ENCODE measurements around the gene IGF1R.

The IGF1R gene

GRCh38 chr15:98745650-98746374 is 97.5 kb downstream of the IGF1R start:
- DNase-seq (ENCODE audit: low read depth in 2 of 2): no peak

GRCh38 chr15:98746375-98747155 is 98.2 kb downstream of the IGF1R start:
- no peak for DNase-seq (ENCODE audit: low read depth in 2 of 2)

DNA sequence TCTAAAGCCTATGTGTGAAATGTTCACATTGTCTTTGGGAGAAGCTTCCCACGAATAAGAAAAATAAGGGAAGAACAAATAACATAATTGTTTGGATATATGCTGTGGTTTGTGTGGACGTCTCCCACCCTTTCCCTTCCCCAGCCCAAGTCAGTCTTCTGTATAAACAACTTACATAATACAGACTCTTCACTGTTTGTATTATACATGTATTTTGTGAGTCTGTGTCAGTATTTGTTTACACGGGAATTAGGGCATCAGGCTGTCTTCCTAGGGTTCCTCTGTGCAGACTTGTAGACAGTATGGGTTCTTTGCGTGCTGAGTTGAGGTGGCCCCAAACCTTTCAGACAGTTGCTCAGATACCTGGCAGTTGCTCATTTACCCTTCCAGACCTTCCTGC is 103.4 kb downstream of the IGF1R start:
- DNase-seq (ENCODE audit: low read depth in 2 of 2): no peak

DNA sequence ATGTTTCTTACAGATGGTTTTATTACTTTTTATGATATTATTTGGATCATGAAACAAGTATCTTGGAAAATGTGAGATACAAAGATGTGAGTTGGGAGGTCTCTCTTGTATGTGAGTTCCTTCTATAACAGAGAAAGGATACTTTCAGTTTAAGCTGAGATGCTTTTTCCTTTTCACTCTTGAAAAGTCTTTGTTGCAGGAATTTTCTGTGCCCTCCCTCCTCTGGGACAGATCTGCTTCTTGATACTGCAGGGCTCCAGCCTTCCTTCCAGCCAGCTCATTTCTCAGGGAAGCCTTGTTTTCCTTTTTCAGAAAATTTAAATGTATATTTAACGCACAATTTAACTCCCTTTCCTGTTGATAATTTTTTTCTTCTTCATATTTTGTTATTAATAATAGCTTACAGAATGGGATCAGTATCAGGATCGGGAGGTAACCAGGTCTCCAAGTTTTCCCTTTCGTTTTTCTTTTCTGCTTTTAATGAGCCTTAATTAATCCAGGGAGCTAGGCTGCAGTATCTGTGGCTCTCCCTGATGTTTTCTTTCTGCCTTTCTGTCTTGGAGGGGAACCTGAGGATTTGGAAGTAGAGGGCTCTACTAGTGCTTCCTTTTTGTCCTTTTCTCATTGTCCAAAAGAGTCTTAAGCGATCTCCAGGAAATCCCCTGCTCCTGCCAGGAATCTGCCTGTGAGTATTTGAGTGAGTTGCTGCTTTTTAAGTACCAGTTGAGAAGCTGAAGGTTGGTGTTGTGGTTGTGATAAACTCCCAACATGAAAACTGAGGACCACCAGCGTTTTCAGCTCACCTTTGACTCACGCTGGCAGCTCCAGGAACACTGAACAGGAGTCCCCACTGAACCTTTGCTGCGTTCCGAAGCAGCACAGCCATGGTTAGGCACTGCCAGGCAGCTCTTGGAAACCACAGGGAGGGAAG is 105.7 kb downstream of the IGF1R start:
- DNase-seq (ENCODE audit: low read depth in 2 of 2): no peak

DNA sequence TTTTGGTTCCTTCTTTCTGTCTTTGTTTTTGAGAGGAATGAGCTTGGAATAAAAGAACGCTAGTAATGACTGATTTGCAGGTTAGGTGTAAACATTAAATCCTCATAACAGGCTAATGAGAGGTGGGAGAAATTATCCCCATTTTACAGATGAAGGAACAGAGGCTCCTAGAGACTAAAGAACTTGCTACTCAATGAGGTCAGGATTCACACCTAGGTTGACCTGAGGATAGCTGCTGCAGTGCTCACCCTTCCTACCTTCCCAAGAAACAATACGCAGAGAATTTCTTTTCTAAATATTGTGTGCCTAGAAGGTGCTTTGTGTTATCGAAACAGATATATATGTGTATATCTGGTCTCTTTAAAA is 106.3 kb downstream of the IGF1R start:
- DNase-seq (ENCODE audit: low read depth in 2 of 2): no peak

DNA sequence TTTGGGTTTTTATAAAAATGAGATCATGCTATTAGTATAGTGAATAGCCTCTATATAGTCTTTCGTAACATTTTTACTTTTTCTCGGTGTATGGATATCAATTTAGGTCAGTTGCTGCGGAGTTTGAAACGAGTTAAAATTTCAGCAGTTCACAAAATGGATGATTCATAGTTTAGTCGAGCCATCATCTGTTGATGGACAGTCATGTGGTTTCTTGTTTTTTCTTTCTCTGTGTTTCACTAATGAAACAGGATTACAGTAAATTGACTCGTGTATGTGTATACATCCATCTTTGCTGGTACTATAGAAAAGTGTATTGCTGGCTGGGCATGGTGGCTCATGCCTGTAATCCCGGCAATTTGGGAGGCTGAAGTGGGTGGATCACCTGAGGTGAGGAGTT is 106.8 kb downstream of the IGF1R start:
- DNase-seq (ENCODE audit: low read depth in 2 of 2): no peak

- no peak for DNase-seq (ENCODE audit: low read depth in 2 of 2)
These were observed 107.4 kb downstream of the IGF1R start for GRCh38 chr15:98755781-98756180.

DNA sequence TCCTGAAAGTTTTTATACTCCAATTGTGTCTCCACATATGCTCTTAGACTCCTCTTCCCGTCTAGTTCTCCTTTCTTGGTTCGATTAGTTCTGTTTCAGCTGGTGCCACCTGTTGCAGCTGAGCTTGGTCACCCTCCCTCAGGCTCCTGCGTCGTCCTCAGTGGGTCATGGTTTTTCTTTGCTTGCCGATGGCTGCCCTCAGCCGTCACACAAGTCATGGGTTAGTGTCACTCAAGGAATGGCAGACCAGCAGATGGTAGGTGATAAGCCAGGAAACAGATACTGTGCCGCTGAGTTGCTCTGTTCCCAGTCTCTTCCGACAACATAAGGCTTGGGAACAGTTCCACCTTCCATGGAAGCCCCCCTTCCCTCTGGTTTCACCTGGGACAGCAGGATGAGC is 109.9 kb downstream of the IGF1R start:
- DNase-seq (ENCODE audit: low read depth in 2 of 2): no peak

- DNase-seq (ENCODE audit: low read depth in 2 of 2): no peak
These were observed 110.9 kb downstream of the IGF1R start for GRCh38 chr15:98759277-98759676.

- DNase-seq (ENCODE audit: low read depth in 2 of 2): no peak
These were observed 111.9 kb downstream of the IGF1R start for GRCh38 chr15:98760112-98760826.

- DNase-seq (ENCODE audit: low read depth in 2 of 2): no peak
These were observed 112.6 kb downstream of the IGF1R start for GRCh38 chr15:98760975-98761374.

DNA sequence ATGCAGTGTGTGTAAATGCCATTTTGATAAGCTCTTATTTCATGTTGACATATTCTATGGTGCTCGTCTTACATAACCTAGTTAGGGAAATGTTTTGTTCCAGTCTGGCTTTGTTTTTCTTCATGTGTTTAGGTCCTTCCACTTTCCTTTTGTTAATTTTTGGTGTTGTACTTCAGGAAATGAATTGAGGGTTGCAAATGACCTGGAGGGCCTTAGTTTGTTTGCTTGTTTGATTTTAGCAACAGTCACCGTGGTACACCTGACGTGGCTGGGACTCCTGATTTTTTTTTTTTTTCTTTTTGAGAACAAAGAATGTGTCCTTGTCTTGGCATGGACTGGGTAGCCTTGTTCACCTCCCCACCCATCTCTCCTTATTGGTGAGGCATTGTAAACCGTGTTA is 114.8 kb downstream of the IGF1R start:
- no peak for DNase-seq (ENCODE audit: low read depth in 2 of 2)

DNA sequence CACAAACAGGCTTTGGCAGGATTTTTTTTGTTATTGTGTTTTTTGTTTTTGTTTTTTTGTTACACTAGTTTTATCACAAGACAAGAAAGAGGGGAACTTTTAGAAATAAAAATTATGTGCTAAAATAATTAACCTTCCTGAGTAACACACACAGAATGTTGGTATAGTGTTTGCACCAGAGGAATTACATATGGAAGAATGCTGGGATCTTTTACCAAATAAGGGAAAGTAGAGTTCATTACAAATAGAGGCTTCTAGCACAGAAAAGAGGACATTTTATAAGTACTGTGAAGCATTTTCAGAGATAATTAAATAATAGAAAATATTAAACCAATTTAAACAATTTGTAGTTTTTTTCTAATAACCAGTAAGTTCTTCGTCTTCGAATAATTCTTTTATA is 116.0 kb downstream of the IGF1R start:
- no peak for DNase-seq (ENCODE audit: low read depth in 2 of 2)

DNA sequence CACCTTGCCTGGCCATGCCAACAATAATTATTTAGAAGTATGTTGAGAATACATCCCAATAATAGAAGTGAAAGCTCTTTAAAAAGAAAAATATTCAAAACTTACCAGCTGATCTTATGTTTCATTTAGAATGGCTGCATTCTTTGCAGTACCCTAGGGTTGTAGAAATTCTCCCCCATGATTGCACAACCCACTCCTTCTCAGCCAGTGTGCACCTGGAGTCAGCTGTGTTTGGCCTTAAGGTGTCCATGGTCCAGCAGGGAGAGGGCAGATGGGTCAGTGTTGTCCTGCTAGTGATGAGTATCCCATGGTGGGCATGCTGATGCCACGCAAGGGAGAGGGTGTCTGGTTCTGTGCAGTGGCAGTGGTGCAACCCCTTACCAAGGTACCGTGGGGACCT is 117.3 kb downstream of the IGF1R start:
- DNase-seq (ENCODE audit: low read depth in 2 of 2): no peak

DNA sequence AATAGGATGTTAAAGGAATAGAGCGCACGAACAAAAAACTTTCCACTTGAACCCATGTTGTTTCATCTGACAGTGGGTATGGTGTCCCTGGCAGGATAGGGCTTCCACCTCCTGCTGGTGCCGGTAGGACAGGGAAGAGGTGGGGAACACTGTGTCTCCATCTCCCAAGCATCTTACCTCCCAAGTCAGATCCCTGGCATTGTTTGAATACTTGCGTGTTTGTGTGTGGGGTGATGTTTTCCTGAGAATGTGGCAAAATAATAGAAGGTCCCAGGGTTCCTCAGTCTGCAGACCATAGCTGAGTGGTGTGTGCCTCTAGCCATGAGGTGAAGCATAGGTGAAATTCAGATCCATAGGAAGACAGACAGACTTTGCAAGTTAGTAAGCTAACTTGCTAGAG is 119.4 kb downstream of the IGF1R start:
- DNase-seq (ENCODE audit: low read depth in 2 of 2): no peak

DNA sequence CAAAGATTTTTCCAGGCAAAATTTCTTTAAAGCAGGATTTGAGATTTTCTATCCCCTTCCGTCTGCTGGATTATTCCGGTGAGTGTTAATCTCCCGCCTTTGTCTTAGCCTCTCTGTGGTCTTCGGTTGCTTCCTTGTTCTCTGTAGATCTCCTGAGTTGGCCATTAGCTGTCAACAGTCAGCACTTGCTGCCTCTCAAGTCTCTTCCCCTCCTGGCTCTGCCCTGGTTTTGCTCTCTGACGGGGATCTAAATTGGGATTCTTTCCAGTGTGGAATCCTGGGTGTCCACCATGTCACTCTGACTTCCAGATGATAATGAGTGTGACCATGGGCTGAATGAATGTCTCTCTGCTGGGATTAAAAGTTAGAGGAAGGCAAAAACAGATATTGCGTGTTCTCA is 121.5 kb downstream of the IGF1R start:
- no peak for DNase-seq (ENCODE audit: low read depth in 2 of 2)

GRCh38 chr15:98770984-98771383 is 122.6 kb downstream of the IGF1R start:
- DNase-seq (ENCODE audit: low read depth in 2 of 2): no peak

GRCh38 chr15:98771541-98771940 is 123.2 kb downstream of the IGF1R start:
- DNase-seq (ENCODE audit: low read depth in 2 of 2): no peak

- DNase-seq (ENCODE audit: low read depth in 2 of 2): no peak
These were observed 124.6 kb downstream of the IGF1R start for GRCh38 chr15:98772895-98773294.

DNA sequence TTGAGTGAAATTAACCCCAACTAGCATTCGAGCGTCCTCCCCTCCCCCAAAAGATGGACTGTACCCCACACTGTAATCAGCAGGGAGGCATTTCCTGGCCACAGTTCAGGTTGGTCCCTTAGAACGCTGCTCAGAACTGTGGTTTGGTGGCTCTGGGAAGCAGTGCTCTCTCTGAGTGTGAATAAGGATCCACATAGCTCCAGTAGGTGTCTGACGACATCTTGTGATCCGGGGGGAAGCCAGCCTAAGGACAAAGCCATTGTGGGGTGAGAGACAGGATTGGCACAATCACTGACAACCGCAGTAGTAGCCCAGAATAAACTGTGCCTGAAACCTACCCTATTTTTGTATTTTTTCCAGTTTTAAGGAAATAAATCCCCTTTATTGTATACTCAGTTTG is 125.3 kb downstream of the IGF1R start:
- no peak for DNase-seq (ENCODE audit: low read depth in 2 of 2)

GRCh38 chr15:98774756-98775497 is 126.6 kb downstream of the IGF1R start:
- no peak for DNase-seq (ENCODE audit: low read depth in 2 of 2)
